ENCODE data around the gene TAF3.

Gene TAF3

GRCh38 chr10:7982727-7983126, 164.4 kb downstream of the TAF3 start:
- H3K27ac ChIP-seq, result no peak overlapping the region
- H3K4me3 ChIP-seq (ENCODE audit: low read depth in 1 of 2, low read length in 1 of 2), result no peak overlapping the region
- H3K9me3 ChIP-seq, result no peaks in the 10 kb centered on the region
- H3K4me1 ChIP-seq (ENCODE audit: control insufficient read depth in 1 of 2, insufficient read depth in 1 of 2, low read depth in 1 of 2, low read length in 1 of 2), result no peaks in the 10 kb centered on the region
- TF ChIP-seq CTCF (IDR thresholded peaks at IDR 0.05), result no peak
- H3K36me3 ChIP-seq, result peaks cover 7% of the 10 kb centered on the region
- no peaks in the 10 kb centered on the region for H3K27me3 ChIP-seq

- H3K9me3 ChIP-seq, result no peaks in the 10 kb centered on the region
- no peak for TF ChIP-seq CTCF (IDR thresholded peaks at IDR 0.05)
- H3K4me1 ChIP-seq (ENCODE audit: control insufficient read depth in 1 of 2, insufficient read depth in 1 of 2, low read depth in 1 of 2, low read length in 1 of 2), result no peaks in the 10 kb centered on the region
- no peaks in the 10 kb centered on the region for H3K36me3 ChIP-seq
- H3K27ac ChIP-seq, result no peak overlapping the region
- no peak overlapping the region for H3K4me3 ChIP-seq (ENCODE audit: low read depth in 1 of 2, low read length in 1 of 2)
- no peaks in the 10 kb centered on the region for H3K27me3 ChIP-seq
Observed at GRCh38 chr10:7984325-7984724, 166.0 kb downstream of the TAF3 start.

- Histone ChIP-seq H3K27me3 (no peaks in the 10 kb centered on the region), H3K36me3 (no peaks in the 10 kb centered on the region), H3K4me3 (ENCODE audit: low read depth in 1 of 2, low read length in 1 of 2) (no peak overlapping the region), H3K27ac (no peak overlapping the region), H3K9me3 (no peaks in the 10 kb centered on the region), H3K4me1 (ENCODE audit: control insufficient read depth in 1 of 2, insufficient read depth in 1 of 2, low read depth in 1 of 2, low read length in 1 of 2) (no peaks in the 10 kb centered on the region)
- TF ChIP-seq CTCF (IDR thresholded peaks at IDR 0.05), result no peak
Observed at GRCh38 chr10:7984896-7985295, 166.6 kb downstream of the TAF3 start.

DNA sequence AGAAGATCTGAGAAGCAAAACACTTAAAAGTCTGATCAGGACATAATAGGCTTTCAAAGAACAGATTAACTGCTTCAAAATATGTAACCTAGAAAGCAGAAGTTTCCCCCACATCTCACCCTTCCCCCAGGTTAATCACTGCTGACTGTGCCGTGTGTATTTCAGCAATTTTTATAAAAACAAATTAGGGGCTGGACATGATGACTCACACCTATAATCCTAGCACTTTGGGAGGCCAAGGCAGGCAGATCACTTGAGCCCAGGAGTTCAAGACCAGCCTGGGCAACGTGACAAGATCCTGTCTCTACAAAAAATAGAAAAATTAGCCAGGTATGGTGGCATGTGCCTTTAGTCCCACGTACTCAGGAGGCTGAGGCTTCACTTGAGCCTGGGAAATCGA, 168.5 kb downstream of the TAF3 start:
- H3K4me3 ChIP-seq (ENCODE audit: low read depth in 1 of 2, low read length in 1 of 2), result no peak overlapping the region
- H3K9me3 ChIP-seq, result no peaks in the 10 kb centered on the region
- H3K27me3 ChIP-seq, result no peaks in the 10 kb centered on the region
- no peaks in the 10 kb centered on the region for H3K36me3 ChIP-seq
- TF ChIP-seq CTCF (IDR thresholded peaks at IDR 0.05), result no peak
- H3K27ac ChIP-seq, result no peak overlapping the region
- no peaks in the 10 kb centered on the region for H3K4me1 ChIP-seq (ENCODE audit: control insufficient read depth in 1 of 2, insufficient read depth in 1 of 2, low read depth in 1 of 2, low read length in 1 of 2)

GRCh38 chr10:7988989-7989388, 170.7 kb downstream of the TAF3 start:
- no peak for TF ChIP-seq CTCF (IDR thresholded peaks at IDR 0.05)
- Histone ChIP-seq H3K36me3 (no peaks in the 10 kb centered on the region), H3K27ac (no peak overlapping the region), H3K9me3 (no peaks in the 10 kb centered on the region), H3K4me1 (ENCODE audit: control insufficient read depth in 1 of 2, insufficient read depth in 1 of 2, low read depth in 1 of 2, low read length in 1 of 2) (no peaks in the 10 kb centered on the region), H3K4me3 (ENCODE audit: low read depth in 1 of 2, low read length in 1 of 2) (no peak overlapping the region), H3K27me3 (no peaks in the 10 kb centered on the region)

DNA sequence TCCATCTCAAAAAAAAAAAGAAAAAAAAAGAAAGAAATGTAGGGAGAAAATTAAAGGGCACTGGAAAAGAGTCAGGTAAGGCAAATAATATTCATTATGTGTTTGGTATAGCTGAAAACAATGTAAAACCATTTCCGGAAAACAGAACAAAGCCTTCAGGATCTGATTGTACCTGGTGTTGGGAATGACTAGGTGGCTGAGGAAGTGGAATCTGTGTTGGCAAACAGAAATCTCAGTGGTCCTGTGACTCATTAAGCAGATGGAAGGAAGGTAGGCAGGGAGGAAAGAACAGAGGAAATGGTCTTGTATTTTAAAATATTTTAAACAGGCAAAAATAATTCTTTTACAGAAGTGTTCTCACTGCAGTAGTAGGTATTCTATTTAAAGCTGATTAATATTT, 180.5 kb downstream of the TAF3 start:
- Histone ChIP-seq H3K4me3 (ENCODE audit: low read depth in 1 of 2, low read length in 1 of 2) (no peak overlapping the region), H3K27me3 (no peaks in the 10 kb centered on the region), H3K36me3 (no peaks in the 10 kb centered on the region), H3K27ac (no peak overlapping the region), H3K4me1 (ENCODE audit: control insufficient read depth in 1 of 2, insufficient read depth in 1 of 2, low read depth in 1 of 2, low read length in 1 of 2) (no peaks in the 10 kb centered on the region), H3K9me3 (no peaks in the 10 kb centered on the region)
- no peak for TF ChIP-seq CTCF (IDR thresholded peaks at IDR 0.05)
